ENCODE data around the gene EML4. TPM values are rescaled to one million over a fixed set of nuclear protein-coding genes. Genes with fewer than 3 reads are reported as not detected.

The EML4 gene
- total and polyA plus RNA-seq, 9 of the 15 experiments (the other 6 are each of a cell fraction or from before 2014, with no cell fraction given), result 14.7 to 48.3 (median 36.5) TPM

DNA sequence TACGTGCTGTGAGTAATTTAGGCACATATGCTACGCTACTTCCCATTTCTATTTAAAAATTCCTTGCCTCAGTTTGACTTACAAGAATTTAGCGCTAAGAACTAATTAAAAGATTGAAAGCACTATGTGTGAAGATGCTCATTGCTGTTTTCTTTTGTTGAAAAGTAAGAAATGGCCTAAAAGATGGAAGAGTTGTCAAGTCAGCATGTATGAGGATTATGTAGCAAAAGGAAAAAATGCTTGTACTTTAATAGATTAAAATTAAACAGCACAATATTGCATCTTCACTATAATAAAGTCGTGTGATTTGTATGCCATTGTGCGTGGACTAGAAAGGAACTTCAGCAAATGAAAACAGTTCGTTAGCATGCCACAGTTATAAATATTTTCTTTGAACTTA lies 114.9 kb downstream of the EML4 start:
- 78% methylated on average over 6 of the region's 6 CpGs for WGBS (ENCODE audit: insufficient coverage, low coverage, missing lambda C conversion rate)
- FAIRE-seq, result no peak
- CTCF ChIA-PET (ENCODE audit: low intra/inter-chr PET ratio), result no interaction called here
- DNase-seq (ENCODE audit: extremely low read depth in 1 of 4, low spot score in 3 of 4), result no peak
- H3K9me3 ChIP-seq (replicated peaks; ENCODE audit: control insufficient read depth, insufficient read depth, low read depth, low read length), result no peaks in the 10 kb centered on the region
- no peak overlapping the region for H3K4me3 ChIP-seq
- no TSS peak for BruUV-seq (replicated peaks)
- peaks cover 17% of the 10 kb centered on the region; the same call in 1 of the 3 replicates for H3K36me3 ChIP-seq (ENCODE audit: control insufficient read depth, insufficient read depth, low read length)
- in situ Hi-C loops (cut with MboI) (no loop called here), intact Hi-C loops (cut with micrococcal nuclease) (no loop called here)
- H3K27ac ChIP-seq (ENCODE audit: extremely low read depth, low read depth, low read length), result no peak overlapping the region
- no peaks in the 10 kb centered on the region for H4K20me1 ChIP-seq (replicated peaks; ENCODE audit: control insufficient read depth, insufficient read depth, low read length)
- H3K4me2 ChIP-seq (ENCODE audit: insufficient read depth, low read length), result no peak overlapping the region
- ATAC-seq, result no peak
- TF ChIP-seq, protein P1, sequence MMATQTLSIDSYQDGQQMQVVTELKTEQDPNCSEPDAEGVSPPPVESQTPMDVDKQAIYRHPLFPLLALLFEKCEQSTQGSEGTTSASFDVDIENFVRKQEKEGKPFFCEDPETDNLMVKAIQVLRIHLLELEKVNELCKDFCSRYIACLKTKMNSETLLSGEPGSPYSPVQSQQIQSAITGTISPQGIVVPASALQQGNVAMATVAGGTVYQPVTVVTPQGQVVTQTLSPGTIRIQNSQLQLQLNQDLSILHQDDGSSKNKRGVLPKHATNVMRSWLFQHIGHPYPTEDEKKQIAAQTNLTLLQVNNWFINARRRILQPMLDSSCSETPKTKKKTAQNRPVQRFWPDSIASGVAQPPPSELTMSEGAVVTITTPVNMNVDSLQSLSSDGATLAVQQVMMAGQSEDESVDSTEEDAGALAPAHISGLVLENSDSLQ (IDR thresholded peaks at IDR 0.05), result no peak
- TF ChIP-seq MAFG (tag; conservative IDR thresholded peaks at IDR 0.05), result peak; percentile 36; the same call in 1 of the 2 replicates
- peak; percentile 76 for TF ChIP-seq ZNF316 (IDR thresholded peaks at IDR 0.05)
- no peak for TF ChIP-seq CBX2 (IDR thresholded peaks at IDR 0.05; ENCODE audit: insufficient read depth, low read length, poor library complexity, severe bottlenecking)
- TF ChIP-seq NRF1 (conservative IDR thresholded peaks at IDR 0.05 in 1 of 2, IDR thresholded peaks at IDR 0.05 in 1 of 2), result no peak
- peak; percentile 63 for TF ChIP-seq C11orf30 (IDR thresholded peaks at IDR 0.05; ENCODE audit: low read depth)
- H3K9ac ChIP-seq (ENCODE audit: insufficient read depth in 1 of 2, low read depth in 2 of 2, low read length in 2 of 2), result no peak overlapping the region
- no peaks in the 10 kb centered on the region for H3K9me1 ChIP-seq (ENCODE audit: control insufficient read depth, insufficient read depth, low read length)
- H3K27me3 ChIP-seq (ENCODE audit: control insufficient read depth in 2 of 2, insufficient read depth in 2 of 2, low read length in 2 of 2), result no peaks in the 10 kb centered on the region
- H3K79me2 ChIP-seq (ENCODE audit: control insufficient read depth, insufficient read depth, low read length), result no peaks in the 10 kb centered on the region
- H3K4me1 ChIP-seq (replicated peaks in 1 of 2; ENCODE audit: control insufficient read depth in 2 of 2, insufficient read depth in 2 of 2, low read length in 2 of 2), result no peaks in the 10 kb centered on the region
- POLR2A ChIA-PET, result no interaction called here
- no peak overlapping the region for H2AFZ ChIP-seq (ENCODE audit: low read depth, low read length)
